ENCODE measurements around the gene SV2C. TPM values are rescaled to one million over a fixed set of nuclear protein-coding genes. Genes with fewer than 3 reads are reported as not detected.

Gene SV2C
- total and polyA plus RNA-seq, 10 of the 15 experiments (the other 5 are each of a cell fraction or from before 2014, with no cell fraction given) = under 0.01 to 1.1 (median 0.63) TPM

- TF ChIP-seq ZNF687 (IDR thresholded peaks at IDR 0.05) = no peak; the same call in 1 of the 2 replicates
- TF ChIP-seq BCLAF1 (IDR thresholded peaks at IDR 0.05) = no peak
- peak; percentile 38; the same call in 1 of the 2 replicates for TF ChIP-seq POLR2AphosphoS2 (IDR thresholded peaks at IDR 0.05; ENCODE audit: low read depth, low read length)
- no peak for TF ChIP-seq TAF1 (IDR thresholded peaks at IDR 0.05; ENCODE audit: borderline replicate concordance, low read depth, low read length)
- no peak for TF ChIP-seq E2F4 (IDR thresholded peaks at IDR 0.05; ENCODE audit: low read depth, low read length)
- TF ChIP-seq NRF1 (conservative IDR thresholded peaks at IDR 0.05; ENCODE audit: low read depth, low read length) = no peak
- TF ChIP-seq ZNF384 (IDR thresholded peaks at IDR 0.05; ENCODE audit: borderline replicate concordance, low read depth, low read length) = no peak; the same call in 1 of the 2 replicates
- peak; percentile 58; the same call in 1 of the 2 replicates for TF ChIP-seq SIN3A (IDR thresholded peaks at IDR 0.05; ENCODE audit: low read depth, low read length)
- TF ChIP-seq HDAC6 (IDR thresholded peaks at IDR 0.05; ENCODE audit: unreplicated experiment) = peak; percentile 94
- TF ChIP-seq ZBTB40 (IDR thresholded peaks at IDR 0.05; ENCODE audit: borderline replicate concordance) = no peak
- TF ChIP-seq MAX (IDR thresholded peaks at IDR 0.05; ENCODE audit: low read depth, low read length) = peak; percentile 20; the same call in 1 of the 2 replicates
- 0 out of 4 replicates have a peak, but pooled peaks of 1 of the 2 experiments have one; percentile 27 for TF ChIP-seq ETV6 (conservative IDR thresholded peaks at IDR 0.05 in 1 of 2, IDR thresholded peaks at IDR 0.05 in 1 of 2; ENCODE audit: borderline replicate concordance in 1 of 2, low read depth in 1 of 2)
- TF ChIP-seq IKZF2 (IDR thresholded peaks at IDR 0.05) = peak; percentile 84 to 86
- no peak for TF ChIP-seq NR2C1 (IDR thresholded peaks at IDR 0.05)
- no peak for TF ChIP-seq MXI1 (IDR thresholded peaks at IDR 0.05; ENCODE audit: low read depth, low read length)
Measured at GRCh38 chr5:76402886-76403765, 319.9 kb downstream of the SV2C start, which contains the start of gene IQGAP2 (continued).
